ENCODE results near the gene CEL.
"Not testable (repeated sequence)": the region's sequence is repeated elsewhere in the genome, so short reads cannot be mapped to it uniquely, and the experiment has no call there.

The CEL gene

DNA sequence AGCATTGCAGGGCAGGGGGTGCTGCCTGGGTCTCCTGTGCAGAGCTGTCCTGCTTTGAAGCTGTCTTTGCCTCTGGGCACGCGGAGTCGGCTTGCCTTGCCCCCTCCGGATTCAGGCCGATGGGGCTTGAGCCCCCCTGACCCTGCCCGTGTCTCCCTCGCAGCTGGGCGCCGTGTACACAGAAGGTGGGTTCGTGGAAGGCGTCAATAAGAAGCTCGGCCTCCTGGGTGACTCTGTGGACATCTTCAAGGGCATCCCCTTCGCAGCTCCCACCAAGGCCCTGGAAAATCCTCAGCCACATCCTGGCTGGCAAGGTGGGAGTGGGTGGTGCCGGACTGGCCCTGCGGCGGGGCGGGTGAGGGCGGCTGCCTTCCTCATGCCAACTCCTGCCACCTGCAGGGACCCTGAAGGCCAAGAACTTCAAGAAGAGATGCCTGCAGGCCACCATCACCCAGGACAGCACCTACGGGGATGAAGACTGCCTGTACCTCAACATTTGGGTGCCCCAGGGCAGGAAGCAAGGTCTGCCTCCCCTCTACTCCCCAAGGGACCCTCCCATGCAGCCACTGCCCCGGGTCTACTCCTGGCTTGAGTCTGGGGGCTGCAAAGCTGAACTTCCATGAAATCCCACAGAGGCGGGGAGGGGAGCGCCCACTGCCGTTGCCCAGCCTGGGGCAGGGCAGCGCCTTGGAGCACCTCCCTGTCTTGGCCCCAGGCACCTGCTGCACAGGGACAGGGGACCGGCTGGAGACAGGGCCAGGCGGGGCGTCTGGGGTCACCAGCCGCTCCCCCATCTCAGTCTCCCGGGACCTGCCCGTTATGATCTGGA, 2.7 kb downstream of the CEL start:
- DNase-seq (ENCODE audit: low read depth, low spot score), result no peak

- DNase-seq (ENCODE audit: low read depth, low spot score), result no peak
Observed at GRCh38 chr9:133065070-133065388, 3.2 kb downstream of the CEL start.

- DNase-seq (ENCODE audit: low read depth, low spot score), result no peak
Observed at GRCh38 chr9:133066181-133066983, 4.6 kb downstream of the CEL start.

DNA sequence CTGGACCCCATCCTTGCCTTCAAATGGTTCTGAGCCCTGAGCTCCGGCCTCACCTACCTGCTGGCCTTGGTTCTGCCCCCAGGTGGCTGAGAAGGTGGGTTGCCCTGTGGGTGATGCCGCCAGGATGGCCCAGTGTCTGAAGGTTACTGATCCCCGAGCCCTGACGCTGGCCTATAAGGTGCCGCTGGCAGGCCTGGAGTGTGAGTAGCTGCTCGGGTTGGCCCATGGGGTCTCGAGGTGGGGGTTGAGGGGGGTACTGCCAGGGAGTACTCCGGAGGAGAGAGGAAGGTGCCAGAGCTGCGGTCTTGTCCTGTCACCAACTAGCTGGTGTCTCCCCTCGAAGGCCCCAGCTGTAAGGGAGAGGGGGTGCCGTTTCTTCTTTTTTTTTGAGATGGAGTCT, 5.2 kb downstream of the CEL start:
- no peak for DNase-seq (ENCODE audit: low read depth, low spot score)

DNA sequence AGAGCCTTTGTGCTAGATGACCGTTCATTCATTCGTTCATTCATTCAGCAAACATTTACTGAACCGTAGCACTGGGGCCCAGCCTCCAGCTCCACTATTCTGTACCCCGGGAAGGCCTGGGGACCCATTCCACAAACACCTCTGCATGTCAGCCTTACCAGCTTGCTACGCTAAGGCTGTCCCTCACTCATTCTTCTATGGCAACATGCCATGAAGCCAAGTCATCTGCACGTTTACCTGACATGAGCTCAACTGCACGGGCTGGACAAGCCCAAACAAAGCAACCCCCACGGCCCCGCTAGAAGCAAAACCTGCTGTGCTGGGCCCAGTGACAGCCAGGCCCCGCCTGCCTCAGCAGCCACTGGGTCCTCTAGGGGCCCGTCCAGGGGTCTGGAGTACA, 6.0 kb downstream of the CEL start:
- no peak for DNase-seq (ENCODE audit: low read depth, low spot score)

- not testable (repeated sequence) for DNase-seq (ENCODE audit: low read depth, low spot score)
Observed at GRCh38 chr9:133068431-133068830, 6.7 kb downstream of the CEL start.

- DNase-seq (ENCODE audit: low read depth, low spot score), result not testable (repeated sequence)
Observed at GRCh38 chr9:133070500-133070961, 8.8 kb downstream of the CEL start.

- not testable (repeated sequence) for DNase-seq (ENCODE audit: low read depth, low spot score)
Observed at GRCh38 chr9:133070985-133071384, 9.2 kb downstream of the CEL start.

GRCh38 chr9:133071484-133072150, 9.8 kb downstream of the CEL start:
- no peak for DNase-seq (ENCODE audit: low read depth, low spot score)

- not testable (repeated sequence) for DNase-seq (ENCODE audit: low read depth, low spot score)
Observed at GRCh38 chr9:133072210-133072609, 10.4 kb downstream of the CEL start.

- no peak for DNase-seq (ENCODE audit: low read depth, low spot score)
Observed at GRCh38 chr9:133073086-133074014, 11.6 kb downstream of the CEL start.

GRCh38 chr9:133074111-133074651, 12.4 kb downstream of the CEL start:
- DNase-seq (ENCODE audit: low read depth, low spot score), result no peak

- DNase-seq (ENCODE audit: low read depth, low spot score), result no peak
Observed at GRCh38 chr9:133075925-133076630, 14.3 kb downstream of the CEL start.

- no peak for DNase-seq (ENCODE audit: low read depth, low spot score)
Observed at GRCh38 chr9:133076691-133077090, 14.9 kb downstream of the CEL start.

DNA sequence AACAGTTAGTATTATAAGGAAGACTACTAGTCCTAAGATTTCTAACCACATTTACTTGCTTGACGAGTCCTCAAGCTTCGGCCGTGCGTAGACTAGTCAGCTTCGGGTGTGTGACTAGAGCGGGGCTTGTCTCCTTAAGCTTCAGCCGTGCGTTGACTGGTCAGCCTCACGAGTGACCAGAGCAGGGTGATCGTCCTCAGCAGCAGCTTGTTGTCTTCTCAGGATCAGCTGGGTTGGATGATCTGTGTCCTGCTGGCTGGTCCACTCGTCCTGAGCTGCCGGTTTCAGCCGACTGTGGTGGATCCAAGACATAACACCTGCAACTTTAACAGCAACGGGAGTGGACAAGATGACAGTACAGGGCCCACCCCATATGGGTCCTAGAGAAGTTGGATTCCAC, 16.7 kb downstream of the CEL start:
- DNase-seq (ENCODE audit: low read depth, low spot score), result no peak

DNA sequence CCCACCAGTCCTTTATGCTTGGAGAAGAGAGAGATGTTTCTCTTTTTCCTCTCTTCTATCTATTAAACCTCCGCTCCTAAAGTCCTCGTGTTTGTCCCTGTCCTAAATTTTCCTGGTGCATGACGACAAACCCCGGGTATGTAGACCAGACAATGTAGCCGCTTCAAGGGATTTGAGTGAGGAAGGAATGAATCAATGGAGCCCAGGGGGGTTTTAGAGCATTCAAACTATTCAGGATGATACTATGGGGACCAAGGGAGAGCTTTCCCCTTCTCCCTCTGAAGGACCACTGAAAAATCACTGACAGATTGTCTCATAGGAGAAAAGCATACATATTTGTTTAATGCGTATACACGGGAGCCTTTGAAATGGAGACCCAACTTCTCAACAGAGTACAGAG, 18.4 kb downstream of the CEL start:
- no peak for DNase-seq (ENCODE audit: low read depth, low spot score)

DNA sequence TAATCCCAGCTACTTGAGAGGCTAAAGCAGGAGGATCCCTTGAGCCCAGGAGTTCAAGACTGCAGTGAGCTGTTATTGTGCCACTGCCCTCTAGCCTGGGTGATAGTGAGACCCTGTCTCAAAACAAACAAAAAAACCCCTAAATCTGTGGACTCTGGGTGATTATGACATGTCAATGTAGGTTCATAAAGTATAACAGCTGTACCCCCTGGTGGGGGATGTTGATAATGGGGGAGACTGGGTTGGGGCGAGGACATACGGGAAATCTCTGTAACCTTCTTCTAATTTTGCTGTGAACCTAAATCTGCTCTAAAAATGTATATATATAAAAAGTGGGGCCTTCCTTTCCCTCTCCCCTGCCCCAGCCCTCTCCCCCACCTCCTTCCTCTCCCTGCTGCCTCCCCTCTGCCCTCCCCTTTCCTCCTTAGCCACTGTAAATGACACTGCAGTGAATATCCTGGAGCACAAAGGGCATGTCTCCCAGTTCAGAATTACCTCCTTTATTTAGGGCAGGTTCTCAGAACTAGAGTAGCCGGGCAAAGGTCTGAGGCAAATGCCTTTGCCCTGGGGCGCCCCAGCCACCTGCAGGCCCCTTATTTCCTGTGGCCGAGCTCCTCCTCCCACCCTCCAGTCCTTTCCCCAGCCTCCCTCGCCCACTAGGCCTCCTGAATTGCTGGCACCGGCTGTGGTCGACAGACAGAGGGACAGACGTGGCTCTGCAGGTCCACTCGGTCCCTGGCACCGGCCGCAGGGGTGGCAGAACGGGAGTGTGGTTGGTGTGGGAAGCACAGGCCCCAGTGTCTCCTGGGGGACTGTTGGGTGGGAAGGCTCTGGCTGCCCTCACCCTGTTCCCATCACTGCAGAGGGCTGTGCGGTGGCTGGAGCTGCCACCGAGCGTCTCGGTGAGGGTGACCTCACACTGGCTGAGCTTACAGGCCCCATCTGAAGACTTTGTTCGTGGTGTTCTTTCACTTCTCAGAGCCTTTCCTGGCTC, 19.3 kb downstream of the CEL start:
- not testable (repeated sequence) for DNase-seq (ENCODE audit: low read depth, low spot score)

DNA sequence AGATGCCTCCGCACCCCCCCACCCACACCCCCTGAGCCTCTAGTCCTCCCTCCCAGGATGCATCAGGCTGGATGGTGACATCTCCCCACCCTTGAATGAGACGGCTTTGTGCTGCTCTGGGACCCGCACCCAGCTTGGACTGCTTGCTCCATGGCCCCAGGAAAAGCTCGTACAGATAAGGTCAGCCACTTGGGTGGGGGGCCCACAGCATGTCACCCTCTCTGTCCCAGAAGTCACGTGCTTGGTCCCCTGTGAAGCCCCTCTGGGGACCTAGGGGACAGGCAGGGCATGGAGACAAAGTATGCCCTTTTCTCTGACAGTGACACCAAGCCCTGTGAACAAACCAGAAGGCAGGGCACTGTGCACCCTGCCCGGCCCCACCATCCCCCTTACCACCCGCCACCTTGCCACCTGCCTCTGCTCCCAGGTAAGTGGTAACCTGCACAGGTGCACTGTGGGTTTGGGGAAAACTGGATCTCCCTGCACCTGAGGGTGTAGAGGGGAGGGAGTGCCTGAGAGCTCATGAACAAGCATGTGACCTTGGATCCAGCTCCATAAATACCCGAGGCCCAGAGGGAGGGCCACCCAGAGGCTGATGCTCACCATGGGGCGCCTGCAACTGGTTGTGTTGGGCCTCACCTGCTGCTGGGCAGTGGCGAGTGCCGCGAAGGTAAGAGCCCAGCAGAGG, 20.3 kb downstream of the CEL start:
- DNase-seq (ENCODE audit: low read depth, low spot score), result not testable (repeated sequence)
